H54 (cell line): Measurements from ENCODE around the gene KCNK10.

Source experiments
- DNase-seq: peaks from one replicate; pipeline ENCODE4 v3.0.0; 2011; ENCODE audit warnings: low spot score, mixed read lengths; ENCODE audit not compliant: insufficient read length
- FAIRE-seq: peaks from 3 replicates; lab custom pipeline; 2011; peaks lifted over from hg19 to GRCh38; lab: Jason Lieb, UNC
- POLR2A ChIP-seq: IDR thresholded peaks from 2 replicates; pipeline ENCODE4 v1.6.1; 2011; ENCODE audit warnings: low read depth, mild to moderate bottlenecking, low read length

Gene KCNK10, protein sequence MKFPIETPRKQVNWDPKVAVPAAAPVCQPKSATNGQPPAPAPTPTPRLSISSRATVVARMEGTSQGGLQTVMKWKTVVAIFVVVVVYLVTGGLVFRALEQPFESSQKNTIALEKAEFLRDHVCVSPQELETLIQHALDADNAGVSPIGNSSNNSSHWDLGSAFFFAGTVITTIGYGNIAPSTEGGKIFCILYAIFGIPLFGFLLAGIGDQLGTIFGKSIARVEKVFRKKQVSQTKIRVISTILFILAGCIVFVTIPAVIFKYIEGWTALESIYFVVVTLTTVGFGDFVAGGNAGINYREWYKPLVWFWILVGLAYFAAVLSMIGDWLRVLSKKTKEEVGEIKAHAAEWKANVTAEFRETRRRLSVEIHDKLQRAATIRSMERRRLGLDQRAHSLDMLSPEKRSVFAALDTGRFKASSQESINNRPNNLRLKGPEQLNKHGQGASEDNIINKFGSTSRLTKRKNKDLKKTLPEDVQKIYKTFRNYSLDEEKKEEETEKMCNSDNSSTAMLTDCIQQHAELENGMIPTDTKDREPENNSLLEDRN

GRCh38 chr14:88323086-88323522, at the start of gene KCNK10:
KCNK10 (minus strand) TSS chr14:88323269; CDS start chr14:88322798, 471 bp downstream.
- FAIRE-seq (no peak), DNase-seq (no peak)
- TF ChIP-seq POLR2A = no peak

DNA sequence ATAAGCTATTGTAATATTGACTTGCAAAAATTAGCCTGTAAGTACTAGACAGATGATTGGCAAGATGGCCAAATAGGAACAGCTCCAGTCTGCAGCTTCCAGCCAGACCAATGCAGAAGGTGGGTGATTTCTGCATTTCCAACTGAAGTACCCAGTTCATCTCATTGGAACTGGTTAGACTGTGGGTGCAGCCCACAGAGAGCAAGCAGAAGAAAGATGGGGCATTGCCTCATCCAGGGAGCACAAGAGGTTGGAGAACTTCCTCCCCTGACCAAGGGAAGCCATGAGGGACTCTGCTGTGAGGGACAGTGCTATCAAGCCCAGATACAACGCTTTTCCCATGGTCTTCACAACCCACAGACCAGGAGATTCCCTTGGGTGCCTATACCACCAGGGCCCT, 46.4 kb upstream of the KCNK10 start:
- TF ChIP-seq POLR2A = no peak
- DNase-seq (no peak), FAIRE-seq (no peak)

DNA sequence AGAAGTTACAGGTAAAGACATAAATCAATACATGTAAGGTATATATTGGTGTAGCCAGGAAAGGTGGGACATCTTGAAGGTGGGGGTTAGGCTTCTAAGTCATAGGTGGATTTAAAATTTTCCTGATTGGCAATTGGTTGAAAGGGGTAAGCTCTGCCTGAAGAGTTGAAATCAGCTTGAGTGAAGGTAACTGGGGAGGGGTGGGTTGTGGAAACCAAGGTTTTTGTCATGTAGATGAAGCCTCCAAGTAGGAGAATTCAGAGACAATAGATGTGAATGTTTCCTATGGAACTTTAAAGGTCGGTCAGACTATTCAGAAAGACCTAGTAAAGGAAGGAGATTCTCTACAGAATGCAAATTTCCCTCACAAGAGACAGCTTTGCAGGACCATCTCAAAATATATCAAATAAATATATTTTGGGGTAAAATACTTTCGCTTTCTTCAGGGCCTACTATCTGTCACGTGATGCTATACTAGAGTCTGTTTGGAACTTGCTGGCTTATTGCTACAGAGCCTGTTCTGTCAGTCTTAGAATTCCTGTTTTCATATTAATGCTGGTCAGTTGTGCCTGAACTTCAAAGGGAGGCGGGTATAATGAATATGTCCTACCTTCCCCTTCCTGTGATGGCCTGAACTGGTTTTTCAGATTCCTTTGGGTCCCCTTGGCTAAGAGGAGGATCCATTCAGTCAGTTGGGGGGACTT, 41.8 kb upstream of the KCNK10 start:
- FAIRE-seq (no peak), DNase-seq (no peak)
- TF ChIP-seq POLR2A = no peak

DNA sequence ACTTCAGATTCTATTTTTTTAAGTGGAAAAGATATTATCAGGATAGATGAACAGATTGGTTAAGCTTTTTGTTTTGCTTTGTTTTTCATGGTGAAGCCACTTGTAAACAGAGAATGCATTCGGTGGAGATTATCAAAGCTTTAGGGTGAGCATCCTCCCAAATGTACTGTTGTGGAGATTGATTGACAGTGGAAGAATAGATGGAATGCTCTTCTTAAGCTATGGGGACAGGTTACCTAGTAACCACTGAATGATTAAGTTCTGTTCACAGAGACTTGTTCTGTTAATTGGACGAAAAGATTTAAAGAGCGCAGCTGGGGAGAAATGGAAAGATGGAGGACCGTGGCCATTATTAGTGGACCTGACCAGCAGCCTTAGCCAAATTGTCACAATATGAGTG, 40.6 kb upstream of the KCNK10 start:
- DNase-seq = no peak
- no peak for FAIRE-seq
- TF ChIP-seq POLR2A = no peak

DNA sequence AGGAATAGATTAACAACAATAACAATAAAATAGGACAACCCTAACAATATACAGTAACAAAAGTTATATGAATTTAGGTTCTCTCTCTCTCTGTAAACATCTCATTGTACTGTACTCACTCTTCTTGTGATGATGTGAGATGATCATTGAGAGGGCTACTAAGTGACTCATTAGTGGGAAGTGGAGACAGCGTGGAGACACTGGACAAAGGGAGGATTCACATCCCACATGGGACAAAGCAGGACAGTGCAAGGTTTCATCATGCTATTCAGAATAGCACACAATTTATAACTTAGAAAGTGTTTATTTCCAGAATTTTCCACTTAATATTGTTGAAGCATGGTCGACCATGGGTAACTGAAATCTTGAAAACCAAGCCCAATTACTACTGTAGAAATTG, 36.4 kb upstream of the KCNK10 start:
- TF ChIP-seq POLR2A = no peak
- DNase-seq = no peak
- FAIRE-seq = no peak

DNA sequence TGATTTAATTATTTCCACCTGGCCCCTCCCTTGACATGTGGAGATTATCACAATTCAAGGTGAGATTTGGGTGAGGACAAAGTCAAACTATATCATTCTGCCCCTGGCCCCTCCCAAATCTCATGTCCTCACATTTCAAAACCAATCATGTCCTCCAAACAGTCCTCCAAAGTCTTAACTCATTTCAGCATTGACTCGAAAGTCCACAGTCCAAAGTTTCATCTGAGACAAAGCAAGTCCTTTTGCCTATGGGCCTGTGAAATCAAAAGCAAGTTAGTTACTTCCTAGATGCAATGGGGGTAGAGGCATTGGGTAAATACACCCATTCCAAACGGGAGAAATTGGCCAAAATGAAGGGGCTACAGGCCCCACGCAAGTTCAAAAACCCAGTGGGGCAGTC, 31.3 kb upstream of the KCNK10 start:
- FAIRE-seq = no peak
- no peak for TF ChIP-seq POLR2A
- no peak for DNase-seq

GRCh38 chr14:88352698-88353097, 29.6 kb upstream of the KCNK10 start:
- DNase-seq (no peak), FAIRE-seq (no peak)
- TF ChIP-seq POLR2A = no peak

DNA sequence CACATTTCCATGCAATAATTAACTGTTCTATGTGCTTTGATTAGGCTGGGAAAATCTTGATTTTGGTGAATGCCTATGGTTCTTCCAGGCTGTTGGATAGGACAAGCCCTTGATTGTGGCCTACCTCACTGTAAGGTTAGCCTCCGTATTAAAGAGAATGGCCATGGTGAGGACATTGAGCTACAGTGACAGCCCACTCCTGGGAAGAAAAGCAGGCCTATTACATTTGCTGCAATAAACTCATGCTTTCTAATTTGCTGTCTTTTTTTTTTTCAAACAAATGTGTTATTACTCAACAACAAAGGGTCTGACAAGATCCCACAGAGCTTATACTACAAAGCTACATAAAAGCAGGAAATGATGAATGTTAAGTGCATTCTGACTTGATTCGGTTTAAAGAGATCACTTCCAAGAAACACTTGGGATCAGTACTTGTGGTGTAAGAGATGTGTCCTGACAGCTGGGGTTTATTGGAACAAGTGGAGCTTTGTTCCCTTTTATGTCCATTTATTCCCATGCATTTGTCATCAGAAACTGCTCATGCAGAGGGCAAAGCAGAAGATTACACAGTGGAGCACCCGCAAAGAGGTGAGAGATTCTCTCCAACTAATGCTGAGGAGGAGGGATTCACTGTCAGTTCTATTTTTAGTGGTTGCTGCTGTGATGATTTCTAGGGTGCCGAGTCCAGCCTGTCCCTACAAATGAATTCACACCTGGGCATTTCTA, 29.1 kb upstream of the KCNK10 start:
- no peak for TF ChIP-seq POLR2A
- no peak for FAIRE-seq
- no peak for DNase-seq

- no peak for TF ChIP-seq POLR2A
- DNase-seq = no peak
- FAIRE-seq = no peak
Observed at GRCh38 chr14:88348546-88348945, 25.5 kb upstream of the KCNK10 start.

GRCh38 chr14:88346048-88346639, 23.1 kb upstream of the KCNK10 start:
- no peak for TF ChIP-seq POLR2A
- DNase-seq (no peak), FAIRE-seq (no peak)

DNA sequence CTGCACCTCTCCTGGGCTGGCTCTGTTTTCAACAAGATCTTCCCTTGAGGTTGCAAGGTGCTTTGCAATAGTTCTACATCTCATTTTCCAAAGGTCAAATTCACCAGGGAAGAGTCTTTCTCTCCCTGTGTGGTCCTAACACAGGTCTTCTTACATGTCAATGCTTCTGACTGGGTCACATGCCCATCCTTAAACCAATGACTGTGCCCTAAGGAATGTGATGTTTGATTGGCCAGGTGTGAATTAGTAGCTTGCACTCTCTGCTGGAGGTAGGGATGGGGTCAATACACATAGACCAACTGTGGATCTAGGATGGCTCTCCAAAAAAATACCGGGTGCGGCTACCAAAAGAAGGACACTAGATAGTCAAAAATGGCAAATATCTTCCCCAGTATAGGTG, 19.9 kb upstream of the KCNK10 start:
- no peak for DNase-seq
- FAIRE-seq = no peak

DNA sequence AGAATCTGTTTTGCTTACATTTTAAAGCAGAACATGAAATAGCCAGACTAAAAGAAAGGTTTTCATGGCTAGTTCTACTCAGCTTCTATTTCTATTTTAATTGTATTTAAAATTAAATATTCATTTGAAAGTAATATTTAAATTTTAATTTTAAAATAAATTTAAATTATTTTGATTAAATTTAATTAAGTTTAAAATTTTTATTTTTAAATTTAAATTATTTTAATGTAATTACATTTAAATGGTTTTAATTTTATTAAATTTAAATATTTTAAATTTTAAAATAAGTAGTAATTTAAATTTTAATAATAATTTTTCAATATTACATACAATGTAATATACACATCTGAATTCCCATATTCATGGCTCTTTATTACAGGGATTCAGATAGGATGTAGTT, 17.3 kb upstream of the KCNK10 start:
- FAIRE-seq (no peak), DNase-seq (no peak)
- TF ChIP-seq POLR2A = no peak

More for the DNA sequence above, 19.9 kb upstream of the KCNK10 start:
- no peak for TF ChIP-seq POLR2A

DNA sequence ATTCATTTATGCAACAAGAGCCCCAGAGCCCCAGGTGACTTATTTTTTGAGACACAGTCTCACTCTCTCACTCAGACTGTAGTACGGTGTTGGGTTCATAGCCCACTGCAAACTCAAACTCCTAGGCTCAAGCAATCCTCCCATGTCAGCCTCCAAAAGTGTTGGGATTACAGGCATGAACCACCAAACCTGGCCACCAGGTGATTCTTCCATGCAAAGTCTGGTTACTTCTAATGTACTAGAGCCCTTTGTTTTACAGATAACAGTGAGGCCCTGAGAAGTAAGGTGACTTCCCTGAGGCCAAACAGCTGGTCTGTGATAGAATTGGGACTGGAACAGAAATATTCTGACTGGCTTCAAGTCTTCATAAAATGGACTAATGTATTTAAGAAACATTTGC, 10.0 kb upstream of the KCNK10 start:
- TF ChIP-seq POLR2A = no peak
- FAIRE-seq (no peak), DNase-seq (no peak)

DNA sequence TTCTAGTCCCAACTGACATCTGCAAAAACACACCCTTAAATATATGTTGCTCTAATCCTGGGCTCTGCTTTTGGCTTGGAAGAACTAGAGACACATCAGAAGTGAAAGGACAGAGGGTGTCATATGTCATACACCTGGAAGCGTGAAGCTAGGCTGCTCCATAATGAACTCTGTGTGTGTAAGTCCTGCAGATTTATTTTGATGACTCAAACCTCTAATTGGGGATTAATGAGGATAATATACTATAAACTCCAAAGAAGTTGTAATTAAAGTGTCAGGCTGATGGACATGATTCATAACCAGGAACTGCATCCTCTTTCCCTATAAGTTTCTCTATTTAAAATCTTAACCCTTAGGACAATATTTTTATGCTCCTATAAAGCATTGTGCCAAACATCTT, 4.4 kb upstream of the KCNK10 start:
- DNase-seq (no peak), FAIRE-seq (no peak)
- no peak for TF ChIP-seq POLR2A
